Stomach (tissue), 9 donors: Measurements from ENCODE around the gene C1orf232. TPM values are rescaled to one million over a fixed set of nuclear protein-coding genes. Genes with fewer than 3 reads are reported as not detected.

ENCODE experiments used
- DNase-seq, 2 donors: peaks; one replicate each; pipeline versions ENCODE4 v3.0.0 to v3.0.0-alpha.2; 2013 to 2019
- H3K27ac ChIP-seq, 5 donors: fragments of 200-600 bp in 4 of 5; sonication (generic) in 4 of 5; one replicate each; pipeline ENCODE4 v1.5.1; 2013 to 2019; ENCODE audit warnings: mild to moderate bottlenecking in 1 of 5, moderate library complexity in 1 of 5
- H3K27me3 ChIP-seq, 3 donors: fragments of 200-600 bp; sonication (generic); one replicate each; pipeline ENCODE4 v1.5.1; 2017 to 2019; ENCODE audit warnings: mixed run types in 1 of 3
- H3K36me3 ChIP-seq, 4 donors: fragments of 200-600 bp; sonication (generic); 1 replicate in 3 of 4; 2 replicates in 1 of 4; pipeline ENCODE4 v1.5.1; 2016 to 2019
- H3K4me1 ChIP-seq, 4 donors: fragments of 200-600 bp; sonication (generic); one replicate each; pipeline ENCODE4 v1.5.1; 2016 to 2019
- H3K4me3 ChIP-seq, 4 donors: fragments of 200-600 bp; sonication (generic) in 3 of 4; one replicate each; pipeline ENCODE4 v1.5.1; 2016 to 2019; ENCODE audit warnings: mild to moderate bottlenecking in 1 of 4
- H3K9me3 ChIP-seq, 4 donors: fragments of 200-600 bp; sonication (generic); one replicate each; pipeline ENCODE4 v1.5.1; 2016 to 2019
- EP300 ChIP-seq: sonication (generic); formaldehyde crosslinking; IDR thresholded peaks from one replicate; pipeline ENCODE4 v1.6.1; 2017; ENCODE audit warnings: antibody characterized with exemption
- POLR2A ChIP-seq, 4 donors: fragments of 450-650 bp; IDR thresholded peaks; one replicate each; pipeline ENCODE4 v1.6.1; 2016; ENCODE audit warnings: antibody characterized with exemption in 4 of 4, control low read depth in 2 of 4, mild to moderate bottlenecking in 1 of 4, moderate library complexity in 1 of 4
- POLR2AphosphoS5 ChIP-seq, 3 donors: sonication (generic); formaldehyde crosslinking; IDR thresholded peaks; one replicate each; pipeline ENCODE4 v1.6.1; 2016; ENCODE audit warnings: antibody characterized with exemption in 3 of 3
- WGBS, 5 donors: extraction: QIAGEN DNeasy Blood & Tissue Kit in 3 of 5; methylation state at CpG; one replicate each; pipeline versions ENCODE4 v1.1.5 to v1.1.7; 2013 to 2018; 5-methylcytosine and 5-hydroxymethylcytosine counted together
- intact Hi-C: fragments of 100-400 bp; cut with DNase I; formaldehyde crosslinking; loops from one replicate; pipeline ENCODE4 v1.15.1; 2023; ENCODE audit warnings: low total_unique reads
- polyA plus RNA-seq, 3 donors: library from polyadenylated mRNA; stranded (reverse); fragments of 200-250 nt; gene quantifications; one replicate each; pipeline ENCODE4 v1.2.3, GENCODE V29; 2013
- total RNA-seq, 5 donors: library from RNA; depleted of rRNA; stranded (reverse); fragments of >200 nt; gene quantifications; one replicate each; pipeline versions ENCODE4 v1.1.0 to v1.2.3, GENCODE V29; 2014 to 2016
- TF ChIP-seq, protein P1 (sequence below), 7 experiments: fragments of 450-650 bp in 4 of 7; fragments of 200-600 bp in 3 of 7; sonication (generic) in 3 of 7; IDR thresholded peaks; one replicate each; pipeline ENCODE4 v1.5.1; 2016 to 2019; ENCODE audit warnings: antibody characterized with exemption in 7 of 7, control low read depth in 2 of 7, mild to moderate bottlenecking in 1 of 7
- donor health status: healthy with polysubstance abuse.
- donor health status: Bipolar disorder and iron deficiency.
- donor health status: healthy.

C1orf232 gene
- total and polyA plus RNA-seq, 8 donors, result not detected

DNA sequence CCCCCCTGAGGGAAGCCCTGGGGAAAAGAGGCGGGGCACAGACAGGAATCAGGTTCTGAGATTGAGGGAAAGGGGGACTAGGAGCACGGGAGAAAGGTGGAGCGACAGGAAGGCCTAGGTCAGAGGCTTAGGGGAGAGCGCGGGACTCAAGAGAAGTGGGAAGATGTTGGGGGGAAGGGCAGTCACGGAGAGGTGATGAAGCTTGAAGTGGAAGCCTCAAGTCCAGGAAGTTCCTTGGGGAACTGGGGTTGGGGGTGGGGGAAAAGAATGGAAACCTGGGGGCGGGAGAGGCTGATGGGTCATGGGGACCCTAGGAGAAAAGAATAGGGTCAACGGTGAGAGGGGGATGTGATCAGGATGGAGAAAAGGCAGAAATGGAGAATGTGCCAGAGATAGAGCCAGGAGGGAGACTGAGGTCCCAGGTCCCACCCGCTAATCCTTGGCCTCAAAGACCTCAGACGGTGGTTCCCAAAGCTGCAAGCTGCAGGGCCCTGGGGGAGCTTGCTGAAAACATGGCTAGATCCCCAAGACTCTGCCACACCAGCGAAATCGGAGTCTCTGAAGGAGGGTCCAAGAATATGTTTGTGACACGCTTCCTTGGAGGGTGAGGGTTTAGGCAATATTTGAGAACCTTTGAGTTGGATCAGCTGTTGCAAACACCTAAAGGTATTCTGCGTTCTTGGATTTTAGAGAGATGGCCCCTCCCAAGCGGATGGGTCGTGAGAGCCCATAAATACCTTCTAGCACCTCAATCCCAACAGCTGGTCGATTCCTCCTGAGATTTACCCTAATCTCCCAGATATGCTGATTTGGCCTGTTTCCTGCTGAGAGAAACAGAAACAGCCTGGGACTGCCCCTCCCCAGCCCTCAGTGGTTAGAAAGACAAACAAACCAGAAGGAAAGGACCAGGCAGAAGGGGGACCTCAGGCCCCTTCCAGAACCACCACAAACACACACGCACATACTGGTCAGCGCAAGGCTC is 3.6 kb downstream of the C1orf232 start:
- Histone ChIP-seq H3K4me3 (no peak overlapping the region), H3K9me3 (no peaks in the 10 kb centered on the region), H3K4me1 (peaks cover 15 to 55% (median 46%) of the 10 kb centered on the region in 4 donors), H3K36me3 (no peaks in the 10 kb centered on the region), H3K27ac (peak overlapping the region in 4 of 5 donors; percentile 1 to 68 (median 56)), H3K27me3 (peaks cover 0 to 29% (median 15%) of the 10 kb centered on the region in 3 donors)
- peak in 1 of 2 donors; percentile 52 for DNase-seq
- intact Hi-C loops, result loop anchor here (5.0 kb wide), 1 partner anchor 128 kb away; no protein-coding TSS in a partner anchor
- 53 to 61% (median 55%) methylated on average over 19 of the region's 19 CpGs for WGBS, 5 donors
- TF ChIP-seq, protein P1, sequence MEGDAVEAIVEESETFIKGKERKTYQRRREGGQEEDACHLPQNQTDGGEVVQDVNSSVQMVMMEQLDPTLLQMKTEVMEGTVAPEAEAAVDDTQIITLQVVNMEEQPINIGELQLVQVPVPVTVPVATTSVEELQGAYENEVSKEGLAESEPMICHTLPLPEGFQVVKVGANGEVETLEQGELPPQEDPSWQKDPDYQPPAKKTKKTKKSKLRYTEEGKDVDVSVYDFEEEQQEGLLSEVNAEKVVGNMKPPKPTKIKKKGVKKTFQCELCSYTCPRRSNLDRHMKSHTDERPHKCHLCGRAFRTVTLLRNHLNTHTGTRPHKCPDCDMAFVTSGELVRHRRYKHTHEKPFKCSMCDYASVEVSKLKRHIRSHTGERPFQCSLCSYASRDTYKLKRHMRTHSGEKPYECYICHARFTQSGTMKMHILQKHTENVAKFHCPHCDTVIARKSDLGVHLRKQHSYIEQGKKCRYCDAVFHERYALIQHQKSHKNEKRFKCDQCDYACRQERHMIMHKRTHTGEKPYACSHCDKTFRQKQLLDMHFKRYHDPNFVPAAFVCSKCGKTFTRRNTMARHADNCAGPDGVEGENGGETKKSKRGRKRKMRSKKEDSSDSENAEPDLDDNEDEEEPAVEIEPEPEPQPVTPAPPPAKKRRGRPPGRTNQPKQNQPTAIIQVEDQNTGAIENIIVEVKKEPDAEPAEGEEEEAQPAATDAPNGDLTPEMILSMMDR (IDR thresholded peaks at IDR 0.05), result no peak
- TF ChIP-seq POLR2A (IDR thresholded peaks at IDR 0.05) (no peak), POLR2AphosphoS5 (IDR thresholded peaks at IDR 0.05) (no peak), EP300 (no peak)

DNA sequence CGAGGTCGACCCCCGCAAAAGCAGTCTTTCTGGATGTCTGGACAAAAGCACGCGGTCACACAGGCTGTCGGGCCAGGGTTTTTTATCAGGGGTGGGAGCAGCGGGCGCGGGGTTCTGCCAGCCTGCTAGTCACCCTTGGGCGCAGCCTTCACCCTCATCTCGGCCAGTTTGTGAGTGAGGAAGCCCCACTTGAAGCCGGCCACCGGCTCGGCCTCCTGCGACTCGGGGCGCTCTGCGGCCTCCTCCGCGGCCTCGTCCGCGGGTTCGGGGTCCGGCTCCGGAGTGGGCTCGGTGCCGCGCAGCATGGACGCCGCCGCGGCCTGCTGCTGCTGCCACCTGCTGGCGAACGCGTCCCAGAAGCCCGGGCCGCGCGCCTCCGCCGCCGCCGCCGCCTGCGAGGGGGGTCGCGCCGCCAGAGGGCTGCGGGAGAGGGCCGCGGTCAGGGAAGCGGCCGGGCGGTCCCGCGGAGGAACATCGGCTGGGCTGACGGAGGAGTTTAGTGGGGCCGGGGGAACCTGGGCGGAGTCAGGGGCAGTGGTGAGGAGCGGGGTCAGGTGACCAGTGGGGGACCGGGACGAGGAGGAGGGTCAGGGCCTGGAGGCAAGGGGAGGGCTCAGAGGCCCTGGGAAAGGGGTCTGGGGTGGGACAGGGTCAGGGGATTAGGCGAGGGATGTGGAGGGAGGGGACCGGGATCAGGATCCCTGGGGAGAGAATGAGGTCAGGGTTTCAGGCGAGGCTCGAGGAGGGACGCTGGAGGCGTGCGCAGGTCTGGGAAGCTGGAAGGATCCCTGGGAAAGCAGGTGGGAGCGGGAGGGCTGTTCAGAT is 4.5 kb downstream of the C1orf232 start:
- WGBS, 5 donors, result 6 to 18% (median 10%) methylated on average over 31 to 72 of the region's 72 CpGs
- Histone ChIP-seq H3K4me3 (peak overlapping the region; percentile 45 to 51 (median 49)), H3K27me3 (peaks cover 0 to 36% (median 15%) of the 10 kb centered on the region in 3 donors), H3K9me3 (no peaks in the 10 kb centered on the region), H3K4me1 (peaks cover 15 to 50% (median 40%) of the 10 kb centered on the region in 4 donors), H3K36me3 (no peaks in the 10 kb centered on the region), H3K27ac (peak overlapping the region in 4 of 5 donors; percentile 1 to 68 (median 56))
- DNase-seq, result peak; percentile 53 to 84
- no peak for TF ChIP-seq POLR2A (IDR thresholded peaks at IDR 0.05)
- TF ChIP-seq, protein P1 (IDR thresholded peaks at IDR 0.05), result peak in 3 of 7 experiments; percentile 60 to 81 (median 65)
- no peak for TF ChIP-seq POLR2AphosphoS5 (IDR thresholded peaks at IDR 0.05)
- intact Hi-C loops, result loop anchor here (5.0 kb wide), 1 partner anchor 127 kb away; no protein-coding TSS in a partner anchor

DNA sequence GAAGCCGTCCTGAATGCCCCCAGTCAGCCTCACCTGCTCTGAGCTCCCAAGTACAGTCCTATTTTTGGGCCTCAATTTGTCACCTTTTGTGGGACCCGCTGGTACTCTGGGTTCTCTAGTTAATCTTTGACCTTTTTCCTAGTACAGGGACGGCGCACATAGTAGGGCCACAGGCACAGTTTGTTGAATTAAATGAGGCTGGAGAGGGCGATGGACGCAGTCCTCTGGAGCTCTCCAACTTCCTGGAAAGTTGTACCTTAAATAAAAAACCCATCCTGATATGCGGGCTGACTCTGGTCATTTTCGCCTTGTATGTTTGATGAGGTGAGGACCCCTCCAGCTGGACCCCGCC is 5.1 kb downstream of the C1orf232 start:
- 41 to 56% (median 46%) methylated on average over 7 to 9 of the region's 9 CpGs for WGBS, 5 donors

More for the DNA sequence above, 5.1 kb downstream of the C1orf232 start:
- no peak for DNase-seq
- Histone ChIP-seq H3K9me3 (no peaks in the 10 kb centered on the region), H3K4me3 (peak overlapping the region; percentile 45 to 51 (median 49)), H3K4me1 (peaks cover 15 to 48% (median 38%) of the 10 kb centered on the region in 4 donors), H3K27me3 (peaks cover 0 to 42% (median 15%) of the 10 kb centered on the region in 3 donors), H3K36me3 (no peaks in the 10 kb centered on the region), H3K27ac (peak overlapping the region in 2 of 5 donors; percentile 56 to 68)
- intact Hi-C loops, result loop anchor here (5.0 kb wide), 1 partner anchor 126 kb away; no protein-coding TSS in a partner anchor
- no peak for TF ChIP-seq POLR2A (IDR thresholded peaks at IDR 0.05)
- no peak for TF ChIP-seq EP300
- TF ChIP-seq POLR2AphosphoS5 (IDR thresholded peaks at IDR 0.05), result no peak
- TF ChIP-seq, protein P1 (IDR thresholded peaks at IDR 0.05), result no peak
